ENCODE data around the gene MEIS2.
"Not testable (repeated sequence)": the region's sequence is repeated elsewhere in the genome, so short reads cannot be mapped to it uniquely, and the experiment has no call there.

Gene MEIS2

DNA sequence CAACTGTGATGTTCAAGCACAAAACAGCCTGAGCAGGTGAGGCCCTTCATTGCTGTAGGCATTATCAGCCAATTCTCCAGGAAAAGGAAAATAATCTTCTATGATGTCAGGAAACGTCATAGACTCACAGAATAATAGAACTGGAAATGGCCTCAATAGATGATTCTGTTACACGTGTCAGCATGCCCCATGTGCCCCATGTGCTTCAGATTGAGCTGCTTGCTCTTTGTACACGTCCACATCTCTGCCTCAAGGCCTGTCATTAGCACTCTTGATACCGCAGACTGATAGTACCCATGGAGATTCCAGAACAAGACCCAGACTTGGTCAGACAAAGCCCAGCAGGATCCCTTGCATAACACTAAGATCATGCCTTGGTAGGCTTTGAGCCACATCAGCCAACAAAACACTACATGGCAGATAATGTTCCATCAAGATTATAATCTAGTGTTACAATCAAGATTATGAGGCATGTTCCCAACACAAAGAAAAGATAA, 95.9 kb downstream of the MEIS2 start:
- no peak for DNase-seq

DNA sequence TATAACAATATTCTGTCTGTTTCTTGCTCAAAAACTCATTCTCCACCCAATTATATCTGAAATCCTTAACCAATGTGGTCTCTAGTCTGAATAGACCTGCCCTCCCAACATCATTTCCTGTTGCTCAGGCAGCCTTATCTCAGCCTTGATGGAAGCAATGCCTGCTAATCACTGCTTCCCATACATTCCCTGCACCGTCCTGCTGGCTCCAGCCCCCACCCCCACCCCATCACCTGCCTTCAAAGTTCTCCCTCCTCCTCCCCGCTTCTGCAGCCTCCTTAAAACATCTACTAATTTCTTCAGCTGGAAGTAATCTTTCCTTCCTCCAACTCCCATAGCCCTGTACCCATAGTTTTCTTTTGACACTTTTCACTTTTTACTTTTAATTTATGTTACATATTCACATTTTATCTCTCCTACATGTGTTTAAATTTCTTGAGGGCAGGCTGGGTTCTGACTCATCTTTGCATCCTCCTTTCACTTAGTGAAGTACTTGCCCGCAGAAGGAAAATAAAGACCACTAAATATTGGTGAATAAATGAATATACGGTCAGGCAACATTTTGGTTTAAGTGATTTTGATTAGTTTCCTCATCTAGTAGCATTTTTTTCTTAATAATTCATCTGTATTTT, 98.2 kb downstream of the MEIS2 start:
- no peak for DNase-seq

DNA sequence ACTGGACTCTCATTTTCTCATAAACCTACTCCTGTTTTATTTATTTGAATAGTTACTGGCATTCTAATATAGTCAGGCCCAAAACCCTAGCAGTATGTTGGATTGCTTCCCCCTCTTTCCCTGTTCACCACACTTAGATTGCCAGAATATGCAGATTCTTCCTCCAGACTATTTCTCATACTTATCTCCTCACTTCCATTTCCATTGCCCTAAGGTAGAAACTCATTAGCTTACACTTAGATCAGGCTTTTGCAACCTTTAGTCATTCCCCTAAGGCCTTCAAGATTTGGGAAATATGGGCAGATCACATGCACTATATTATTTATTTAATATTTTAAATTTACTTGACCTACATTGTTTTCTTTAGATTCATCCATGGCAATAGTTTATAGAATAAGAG, 98.9 kb downstream of the MEIS2 start:
- DNase-seq: no peak

DNA sequence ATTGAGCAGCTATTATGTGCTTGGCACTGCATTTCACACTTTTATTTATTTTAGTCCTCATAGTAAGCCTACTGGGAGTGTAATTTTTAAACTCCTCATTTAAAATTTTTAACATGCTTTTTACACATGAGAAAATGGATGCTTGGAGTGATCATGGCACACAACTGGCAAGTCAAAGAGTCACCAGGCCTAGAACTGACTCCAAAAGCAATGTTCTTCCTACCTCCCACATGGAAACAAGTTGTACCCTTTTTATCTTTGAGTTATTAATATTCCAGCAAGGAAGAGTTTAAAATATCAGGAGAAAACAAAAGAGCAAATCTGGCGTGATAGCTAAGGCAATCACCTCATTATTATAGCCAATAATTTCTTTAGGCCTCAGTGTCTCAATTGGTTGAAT, 100.6 kb downstream of the MEIS2 start:
- DNase-seq: no peak

DNA sequence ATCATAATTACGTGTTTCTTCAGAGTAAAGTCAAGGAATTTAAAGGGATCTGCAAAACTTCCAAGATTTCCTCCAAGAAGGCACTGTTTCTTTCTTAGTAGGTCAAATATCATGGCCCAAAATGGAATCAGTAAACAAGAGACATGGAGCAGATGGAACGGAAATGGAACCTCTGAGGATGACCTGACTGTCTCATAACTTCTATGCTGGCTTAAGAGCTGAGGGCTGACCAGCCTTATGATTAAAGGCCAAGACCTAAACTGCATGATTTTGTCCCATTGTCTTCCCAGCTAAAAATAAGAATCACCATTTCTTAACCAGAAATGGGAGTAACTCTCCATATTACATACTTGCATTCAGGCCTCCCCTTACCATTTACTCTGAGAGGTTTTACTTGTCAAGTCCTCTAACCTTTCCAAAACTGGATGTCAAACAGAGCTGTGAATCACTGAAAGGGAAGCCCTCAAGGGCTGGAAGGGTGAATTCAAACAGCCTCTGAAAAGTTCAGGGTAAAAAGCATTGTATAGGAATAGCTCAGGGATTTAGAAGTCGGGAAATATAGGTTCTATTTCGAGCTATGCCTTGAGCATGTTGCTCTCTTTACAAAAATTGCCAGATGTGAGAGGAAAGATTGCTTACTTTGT, 103.7 kb downstream of the MEIS2 start:
- no peak for DNase-seq

DNA sequence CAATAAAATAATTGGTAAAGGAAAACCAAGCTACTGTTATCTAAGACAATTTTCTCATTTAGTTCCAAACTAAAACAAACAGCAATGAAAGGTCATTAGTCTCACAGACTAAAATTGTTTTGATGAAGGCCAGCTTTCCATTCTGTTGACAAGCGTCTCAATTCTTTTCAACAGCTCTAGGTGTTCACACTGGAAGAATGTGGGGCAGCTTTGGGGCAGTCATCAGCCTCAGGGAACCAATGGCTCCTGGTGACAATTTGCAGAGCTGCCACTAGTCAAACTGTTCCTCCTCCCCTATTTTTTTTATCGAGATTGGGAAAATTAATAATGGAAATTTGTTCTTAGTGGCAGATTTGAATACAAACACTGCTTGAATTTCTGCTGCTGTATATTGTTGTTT, 104.2 kb downstream of the MEIS2 start:
- DNase-seq: no peak

DNA sequence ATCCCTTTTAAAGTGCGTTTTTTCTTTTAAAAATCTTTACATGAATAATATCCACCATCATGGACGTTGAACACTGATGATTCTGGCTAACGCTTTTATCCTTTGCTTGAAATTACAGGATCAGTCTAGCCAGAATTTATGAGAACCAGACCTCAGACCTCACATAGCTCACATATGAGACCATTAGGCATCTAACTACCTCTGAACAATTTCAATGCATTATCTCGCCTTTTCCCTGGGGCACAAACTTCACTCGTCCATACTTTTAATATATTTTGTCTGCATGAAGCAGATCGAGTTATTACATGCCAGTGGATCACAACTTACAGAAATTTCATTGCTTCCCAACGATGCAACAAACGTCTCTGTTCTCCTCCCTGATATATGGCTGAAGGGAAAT, 105.6 kb downstream of the MEIS2 start:
- DNase-seq: no peak

DNA sequence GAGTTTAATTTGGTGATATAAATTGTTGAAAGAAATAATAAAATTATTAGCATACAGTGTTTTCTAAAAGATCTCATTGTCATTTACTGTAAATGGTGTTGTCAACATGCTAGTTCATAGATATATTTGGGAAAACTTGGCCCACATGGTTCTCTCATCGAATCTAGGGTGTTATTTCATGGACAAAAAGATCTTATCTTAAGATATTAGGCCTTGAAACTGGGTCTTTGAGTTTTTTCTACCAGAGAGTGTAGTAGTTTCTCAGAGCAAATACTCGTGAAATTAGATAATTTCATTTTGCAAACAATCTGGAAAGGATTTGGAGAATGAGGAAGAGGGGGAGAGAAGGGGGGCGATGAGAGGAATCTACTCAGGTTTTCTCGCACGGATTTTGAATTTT, 107.9 kb downstream of the MEIS2 start:
- DNase-seq: no peak

DNA sequence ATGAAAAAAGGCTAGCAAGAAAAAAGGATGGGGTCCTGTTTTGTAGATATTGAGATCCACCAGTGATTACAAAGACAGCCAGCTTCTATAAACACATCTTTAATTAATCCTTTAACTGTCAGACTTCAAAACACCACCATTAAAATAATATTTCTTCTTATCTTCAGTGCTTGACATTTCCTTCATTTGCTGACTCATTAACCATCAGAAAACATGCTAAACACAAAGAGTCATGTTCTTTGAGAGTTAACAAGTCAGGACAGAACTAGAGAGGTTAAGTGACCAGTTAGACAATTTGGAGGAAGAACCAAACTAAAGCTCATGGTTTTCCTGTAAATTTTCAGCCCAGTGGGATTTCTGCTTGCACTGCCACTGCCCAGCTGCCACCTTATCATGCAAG, 111.4 kb downstream of the MEIS2 start:
- no peak for DNase-seq

DNA sequence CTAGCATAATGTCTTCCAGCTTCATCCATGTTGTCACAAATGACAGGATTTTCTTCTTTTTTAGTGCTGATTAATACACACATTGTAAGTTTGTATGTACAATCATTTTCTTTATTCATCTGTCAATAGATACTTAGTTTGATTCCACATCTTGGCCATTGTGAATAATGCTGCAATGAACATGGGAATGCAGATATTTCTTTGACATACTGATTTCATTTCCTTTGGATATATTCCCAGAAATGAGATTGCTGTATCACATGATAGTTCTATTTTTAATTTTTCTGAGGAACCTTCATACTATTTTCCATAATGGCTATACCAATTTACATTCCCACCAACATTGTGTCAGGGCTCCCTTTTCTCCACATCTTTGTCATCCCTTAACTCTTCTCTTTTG, 117.9 kb downstream of the MEIS2 start:
- no peak for DNase-seq

DNA sequence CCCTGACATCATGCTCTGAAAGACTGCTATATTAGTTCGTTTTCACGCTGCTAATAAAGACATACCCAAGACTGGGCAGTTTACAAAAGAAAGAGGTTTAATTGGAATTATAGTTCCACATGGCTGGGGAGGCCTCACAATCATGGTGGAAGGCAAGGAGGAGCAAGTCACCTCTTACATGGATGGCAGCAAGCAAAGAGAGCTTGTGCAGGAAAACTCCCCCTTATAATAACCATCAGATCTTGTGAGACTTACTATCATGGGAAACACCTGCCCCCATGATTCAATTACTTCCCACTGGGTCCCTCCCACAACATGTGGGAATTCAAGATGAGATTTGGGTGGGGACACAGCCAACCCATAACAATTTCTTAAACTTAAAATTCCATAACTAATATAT, 120.1 kb downstream of the MEIS2 start:
- not testable (repeated sequence) for DNase-seq

DNA sequence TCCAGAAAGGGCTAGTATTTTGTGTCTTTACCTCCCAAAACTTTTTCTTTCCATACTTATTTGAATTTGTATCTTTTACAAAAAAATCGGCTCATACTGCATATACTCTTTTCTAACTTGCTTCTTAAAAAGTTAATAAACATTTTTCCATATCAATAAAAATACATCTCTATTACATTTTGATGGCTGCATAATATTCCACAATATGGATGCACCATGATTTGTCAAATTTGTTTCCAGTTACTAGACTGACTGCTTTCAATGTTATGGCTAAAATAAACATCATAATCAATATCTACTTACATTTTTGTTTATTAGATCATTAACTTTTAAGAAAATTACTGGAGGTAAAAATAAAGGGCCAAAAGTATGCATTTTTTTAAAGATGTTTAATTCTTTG, 121.7 kb downstream of the MEIS2 start:
- no peak for DNase-seq

DNA sequence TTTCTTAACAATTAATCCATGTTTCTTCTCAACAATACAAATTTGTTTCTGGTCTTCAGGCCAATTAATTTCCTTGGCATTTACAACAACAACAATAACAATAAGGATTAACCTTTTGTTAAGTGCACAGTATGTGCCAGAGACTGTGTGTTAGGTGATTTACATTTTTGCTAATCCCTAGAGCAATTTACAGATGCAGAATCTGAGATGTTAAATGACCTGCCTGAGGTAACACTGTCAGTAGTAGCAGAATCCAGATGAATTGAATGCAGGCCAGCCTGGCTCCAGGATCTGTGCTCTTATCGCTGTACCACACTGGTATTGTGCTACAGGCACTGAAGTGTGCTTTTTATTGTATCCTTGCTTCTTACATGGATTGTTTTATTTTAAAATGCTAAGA, 122.2 kb downstream of the MEIS2 start:
- DNase-seq: no peak

DNA sequence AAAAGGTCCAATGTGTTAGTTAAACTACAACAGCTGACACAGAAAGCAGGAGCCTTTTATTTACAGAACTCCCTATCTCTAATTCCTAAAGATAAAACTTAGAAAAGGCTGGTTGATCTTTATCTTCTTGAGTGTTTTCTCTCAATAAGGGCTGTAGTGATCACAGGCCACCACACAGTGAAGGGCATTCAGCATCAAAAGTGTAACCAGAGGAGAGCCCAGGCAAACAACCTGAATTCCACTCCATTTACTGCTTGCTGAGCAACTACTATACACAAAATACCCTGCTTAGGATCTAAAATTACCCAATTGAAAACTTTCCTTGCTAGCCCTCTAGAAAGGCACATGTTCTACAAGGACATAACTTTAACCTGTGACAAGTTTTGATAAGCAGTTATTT, 122.7 kb downstream of the MEIS2 start:
- no peak for DNase-seq

DNA sequence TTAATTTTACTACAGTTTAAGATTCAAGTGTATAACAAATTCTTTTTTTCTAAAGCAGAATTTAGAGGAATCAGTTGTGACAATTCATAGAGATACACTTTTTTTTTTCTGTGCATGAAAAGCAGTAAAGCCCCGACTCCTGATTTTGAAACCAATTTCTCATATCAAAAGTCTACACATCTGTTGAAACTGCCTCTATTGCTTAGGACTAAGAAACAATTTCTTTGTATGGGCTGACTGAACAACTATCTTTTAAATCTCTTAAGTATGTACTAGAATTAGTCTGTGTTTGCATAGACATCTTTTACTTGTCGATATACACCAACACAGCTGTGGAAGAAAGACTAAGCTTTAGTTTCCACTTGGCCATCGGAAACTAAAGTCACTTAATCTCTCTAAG, 127.6 kb downstream of the MEIS2 start:
- no peak for DNase-seq

DNA sequence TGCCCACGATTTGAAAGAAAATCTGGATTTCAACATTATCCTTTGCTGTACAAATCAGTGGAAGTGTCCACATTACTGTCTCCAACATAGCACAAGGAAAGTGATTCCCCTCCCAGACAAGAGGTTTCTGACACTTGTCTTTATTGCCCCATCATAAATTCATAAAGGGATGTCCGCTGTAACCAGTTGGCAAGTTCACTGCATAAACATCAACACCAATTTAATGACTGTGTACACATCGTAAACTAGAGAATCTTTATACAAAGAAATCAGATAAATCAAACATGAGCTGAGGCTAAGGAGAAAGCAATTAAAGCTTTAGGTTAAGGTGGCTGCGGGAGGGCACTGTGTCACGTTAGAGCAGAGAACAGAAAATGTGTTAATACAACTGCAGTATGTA, 129.8 kb downstream of the MEIS2 start:
- no peak for DNase-seq

DNA sequence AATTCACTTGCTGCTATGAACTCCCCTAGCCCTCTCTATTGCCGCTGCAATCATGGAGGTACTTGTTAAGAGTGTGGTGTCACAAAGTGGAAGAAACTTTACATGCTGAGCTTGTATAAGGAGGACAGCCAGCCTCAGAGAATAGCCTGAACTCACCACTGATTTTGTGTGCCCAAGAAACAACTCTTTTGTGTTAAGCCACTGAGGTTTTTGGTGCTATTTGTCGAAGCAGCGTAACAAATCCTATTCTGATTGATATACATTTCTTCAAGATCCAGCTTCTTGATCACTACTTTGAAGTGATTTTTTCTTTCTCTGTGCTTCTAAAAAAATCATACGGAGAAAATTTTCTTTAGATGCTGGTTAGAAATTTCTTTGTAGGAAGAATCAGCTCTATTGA, 132.4 kb downstream of the MEIS2 start:
- DNase-seq: no peak

DNA sequence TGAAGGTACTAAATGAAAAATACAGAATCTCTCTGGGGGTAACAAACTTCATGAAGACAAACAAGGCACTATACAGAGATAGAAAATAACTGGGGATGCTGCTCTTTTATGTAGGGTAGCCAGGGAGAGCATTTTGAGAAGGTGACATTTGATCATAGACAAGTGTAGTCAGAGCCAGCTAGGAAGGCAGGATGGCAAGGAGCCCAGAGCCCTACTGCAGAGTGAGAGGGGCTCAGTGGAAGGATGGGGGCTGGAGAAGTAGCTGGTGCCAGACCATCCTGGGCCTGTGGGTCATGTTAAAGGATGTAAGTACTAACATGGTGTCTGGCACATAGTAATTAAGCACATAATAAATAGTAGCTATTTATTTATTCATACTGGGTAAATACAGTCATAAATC, 133.6 kb downstream of the MEIS2 start:
- no peak for DNase-seq

DNA sequence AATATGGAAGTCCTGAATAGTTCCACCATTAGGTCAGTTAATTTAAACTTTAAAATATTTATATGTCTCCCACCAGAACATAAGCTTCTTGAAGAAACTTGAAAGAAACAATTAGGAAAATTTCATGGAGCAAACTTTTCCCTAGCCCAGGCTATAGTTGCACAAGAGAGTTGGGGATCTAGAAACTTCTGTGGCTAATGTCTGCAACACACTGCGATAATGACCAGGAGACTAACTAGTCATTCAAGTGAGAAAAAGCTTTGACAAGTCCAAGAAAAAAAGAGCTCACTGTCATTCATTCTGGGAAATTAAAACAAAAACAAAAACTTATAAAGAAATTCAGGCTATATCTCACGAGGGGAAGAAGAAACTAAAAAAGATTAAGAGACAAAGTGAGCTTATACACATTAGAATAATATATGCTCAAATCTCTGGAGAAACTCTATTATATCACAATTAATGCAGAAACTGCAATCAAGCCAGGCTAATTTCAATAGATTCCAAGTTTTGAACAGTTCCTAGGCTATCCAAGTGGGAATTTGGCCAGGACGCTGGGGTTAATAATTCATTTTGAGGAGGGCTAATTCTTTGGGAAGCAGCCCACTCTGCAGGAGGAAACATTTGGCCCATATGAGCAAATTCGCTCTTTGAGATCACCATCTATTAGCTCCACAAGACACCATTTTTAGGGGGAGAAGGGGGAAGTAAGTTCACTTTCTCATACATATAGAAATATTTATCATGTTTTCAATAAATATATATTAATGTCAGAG, 134.6 kb downstream of the MEIS2 start:
- no peak for DNase-seq

DNA sequence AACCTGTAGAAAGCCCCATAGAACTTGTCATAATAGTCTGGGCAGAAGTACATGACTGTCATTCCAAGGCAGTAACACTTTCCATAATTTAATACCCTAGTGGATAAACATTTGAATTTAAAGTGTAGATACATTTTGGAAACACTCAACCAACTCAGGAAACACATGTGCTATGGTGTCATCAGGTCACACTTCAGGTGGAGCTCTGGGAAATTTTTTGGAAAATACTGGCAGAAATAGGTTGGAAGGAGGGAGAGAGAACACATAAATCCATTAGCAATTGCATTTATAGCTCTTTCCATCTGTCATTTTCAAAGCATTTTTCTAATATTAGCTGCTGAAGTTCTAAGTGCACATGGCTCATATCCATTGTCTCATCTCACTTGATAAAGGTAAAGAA, 135.7 kb downstream of the MEIS2 start:
- no peak for DNase-seq

DNA sequence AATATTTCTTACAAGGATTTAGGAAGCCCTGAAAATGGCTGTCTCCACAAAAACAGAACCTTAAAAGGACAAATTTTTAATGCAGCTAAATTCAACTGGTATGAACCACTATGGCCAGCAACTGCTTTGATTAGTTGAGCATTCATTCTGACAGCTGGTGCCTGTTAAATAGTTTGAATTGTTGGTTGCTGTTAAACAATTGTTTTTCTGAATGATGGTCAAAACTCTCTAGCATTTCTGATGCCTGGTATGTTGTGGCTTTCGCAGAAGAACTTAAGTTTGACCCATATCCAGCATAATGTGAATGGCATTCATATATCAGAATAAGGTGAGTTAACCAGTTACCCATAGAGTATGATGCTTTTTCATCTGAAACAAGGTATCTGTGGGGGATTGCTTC, 138.4 kb downstream of the MEIS2 start:
- no peak for DNase-seq

DNA sequence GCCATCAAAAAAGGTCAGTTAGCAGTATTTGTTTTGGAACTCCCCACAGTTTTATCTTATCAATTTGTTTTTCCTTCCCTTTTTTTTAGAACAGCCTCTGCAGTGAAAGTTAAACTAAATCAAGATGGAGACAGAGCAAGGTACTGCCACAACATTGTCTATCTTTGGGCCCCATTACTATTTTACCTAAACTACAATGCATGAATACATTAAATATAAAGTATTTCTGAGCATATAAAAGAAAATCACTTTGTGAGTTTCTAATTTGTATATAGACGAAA, 139.5 kb downstream of the MEIS2 start:
- DNase-seq: no peak

DNA sequence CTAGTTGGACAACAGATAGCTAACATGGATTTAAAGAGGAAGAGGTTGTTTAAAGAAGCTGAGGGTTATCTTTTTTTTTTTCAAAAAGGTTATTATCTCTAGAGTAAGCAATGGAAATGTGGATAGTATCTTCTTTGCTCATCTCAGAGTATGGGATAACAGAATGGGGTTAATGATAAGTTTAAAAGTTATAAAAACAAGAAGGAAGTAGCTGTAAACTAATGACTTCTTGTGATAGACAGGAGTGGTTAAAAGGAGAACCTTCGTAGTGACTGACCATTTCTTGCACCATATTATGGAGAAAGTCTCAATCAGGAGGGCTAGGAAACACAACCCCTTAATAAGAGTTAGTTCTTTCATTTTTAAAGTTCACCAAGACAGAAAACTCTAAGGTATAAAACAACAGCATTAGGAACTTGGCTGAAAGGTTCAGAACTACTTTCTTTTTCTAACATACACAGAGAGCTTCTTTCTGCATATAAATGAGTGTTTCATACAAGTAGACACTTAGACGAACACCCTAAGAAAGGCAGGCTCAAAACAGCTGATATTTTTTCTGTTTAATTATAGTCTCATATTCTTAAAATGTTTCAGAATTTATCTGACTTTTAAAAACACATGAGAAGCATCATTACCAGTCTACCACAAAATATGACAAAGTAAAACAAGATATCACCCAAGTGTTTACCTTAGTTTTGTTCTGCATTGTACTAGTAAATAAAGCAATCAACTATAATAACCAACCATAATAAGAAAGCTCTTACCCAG, 140.0 kb downstream of the MEIS2 start:
- DNase-seq: no peak

DNA sequence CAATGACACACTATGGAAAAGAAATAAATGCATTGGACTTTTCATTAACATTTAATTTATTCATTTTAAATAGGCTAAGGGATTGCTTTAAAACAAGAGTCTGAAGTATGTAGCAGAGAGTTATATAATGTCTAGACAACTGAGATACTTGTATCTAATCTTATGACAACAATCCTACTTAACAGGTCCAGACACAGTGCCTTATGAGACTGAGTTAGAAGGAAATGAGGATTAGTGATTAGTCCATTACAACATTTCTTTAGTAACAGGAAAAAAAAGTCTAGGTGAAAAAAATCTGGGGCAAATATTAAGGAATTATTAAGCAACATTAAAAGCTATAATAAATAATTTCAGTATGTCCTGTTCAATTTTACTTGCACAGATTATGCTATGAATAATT, 140.6 kb downstream of the MEIS2 start:
- DNase-seq: no peak
